ENCODE results near the gene SLIT2. TPM values are rescaled to one million over a fixed set of nuclear protein-coding genes. Genes with fewer than 3 reads are reported as not detected.

Gene SLIT2
- total and polyA plus RNA-seq, 8 donors: 0.68 to 9.1 (median 1.4) TPM

DNA sequence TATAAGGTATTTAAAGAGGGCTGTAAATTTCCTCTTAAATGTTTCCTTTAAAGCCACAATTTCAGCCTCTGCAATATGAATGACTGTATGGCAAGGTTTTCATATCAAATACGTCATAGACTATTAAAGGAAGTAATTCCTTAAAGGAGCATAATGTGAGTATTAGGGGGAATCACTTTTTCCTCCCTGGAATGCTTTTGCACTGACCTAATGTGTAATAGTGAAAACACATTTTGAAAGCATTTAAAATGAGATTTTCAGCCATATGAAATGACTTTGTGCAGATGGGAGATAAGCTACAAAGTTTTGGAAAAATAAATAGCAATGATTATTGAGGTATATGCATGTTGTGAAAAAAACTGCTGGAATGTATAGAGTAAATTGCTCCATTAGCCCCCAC is 17.6 kb downstream of the SLIT2 start:
- 68 to 76% methylated on average over 1 of the region's 1 CpG for WGBS, 2 donors
- DNase-seq (no peak), FAIRE-seq (no peak), ATAC-seq (no peak)
- Histone ChIP-seq H3K9me3 (no peaks in the 10 kb centered on the region), H3K27ac (no peak overlapping the region), H3K27me3 (no peaks in the 10 kb centered on the region), H3K36me3 (no peaks in the 10 kb centered on the region), H3K4me1 (no peaks in the 10 kb centered on the region), H3K4me3 (no peak overlapping the region)
- intact Hi-C loops (cut with DNase I): no loop called here
- TF ChIP-seq, protein P1, sequence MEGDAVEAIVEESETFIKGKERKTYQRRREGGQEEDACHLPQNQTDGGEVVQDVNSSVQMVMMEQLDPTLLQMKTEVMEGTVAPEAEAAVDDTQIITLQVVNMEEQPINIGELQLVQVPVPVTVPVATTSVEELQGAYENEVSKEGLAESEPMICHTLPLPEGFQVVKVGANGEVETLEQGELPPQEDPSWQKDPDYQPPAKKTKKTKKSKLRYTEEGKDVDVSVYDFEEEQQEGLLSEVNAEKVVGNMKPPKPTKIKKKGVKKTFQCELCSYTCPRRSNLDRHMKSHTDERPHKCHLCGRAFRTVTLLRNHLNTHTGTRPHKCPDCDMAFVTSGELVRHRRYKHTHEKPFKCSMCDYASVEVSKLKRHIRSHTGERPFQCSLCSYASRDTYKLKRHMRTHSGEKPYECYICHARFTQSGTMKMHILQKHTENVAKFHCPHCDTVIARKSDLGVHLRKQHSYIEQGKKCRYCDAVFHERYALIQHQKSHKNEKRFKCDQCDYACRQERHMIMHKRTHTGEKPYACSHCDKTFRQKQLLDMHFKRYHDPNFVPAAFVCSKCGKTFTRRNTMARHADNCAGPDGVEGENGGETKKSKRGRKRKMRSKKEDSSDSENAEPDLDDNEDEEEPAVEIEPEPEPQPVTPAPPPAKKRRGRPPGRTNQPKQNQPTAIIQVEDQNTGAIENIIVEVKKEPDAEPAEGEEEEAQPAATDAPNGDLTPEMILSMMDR (IDR thresholded peaks at IDR 0.05): no peak

- intact Hi-C loops (cut with DNase I): no loop called here
- no peaks in the 10 kb centered on the region for H3K27me3 ChIP-seq
- H3K9me3 ChIP-seq: no peaks in the 10 kb centered on the region
- no peak for FAIRE-seq
- DNase-seq: no peak
- 70 to 73% methylated on average over 3 of the region's 3 CpGs for WGBS, 2 donors
- H3K4me3 ChIP-seq: no peak overlapping the region
- no peaks in the 10 kb centered on the region for H3K36me3 ChIP-seq
- ATAC-seq: no peak
- H3K27ac ChIP-seq: no peak overlapping the region
- no peaks in the 10 kb centered on the region for H3K4me1 ChIP-seq
- TF ChIP-seq, protein P1 (IDR thresholded peaks at IDR 0.05): no peak
These were observed 20.2 kb downstream of the SLIT2 start for GRCh38 chr4:20271950-20272349.

GRCh38 chr4:20272411-20272872 is 20.7 kb downstream of the SLIT2 start:
- TF ChIP-seq, protein P1 (IDR thresholded peaks at IDR 0.05): no peak
- DNase-seq (no peak), ATAC-seq (no peak), FAIRE-seq (no peak)
- WGBS, 2 donors: 69 to 75% methylated on average over 4 of the region's 4 CpGs
- no peaks in the 10 kb centered on the region for H3K36me3 ChIP-seq
- H3K27ac ChIP-seq: no peak overlapping the region
- intact Hi-C loops (cut with DNase I): no loop called here
- H3K4me1 ChIP-seq: no peaks in the 10 kb centered on the region
- H3K9me3 ChIP-seq: no peaks in the 10 kb centered on the region
- H3K27me3 ChIP-seq: no peaks in the 10 kb centered on the region
- H3K4me3 ChIP-seq: no peak overlapping the region

DNA sequence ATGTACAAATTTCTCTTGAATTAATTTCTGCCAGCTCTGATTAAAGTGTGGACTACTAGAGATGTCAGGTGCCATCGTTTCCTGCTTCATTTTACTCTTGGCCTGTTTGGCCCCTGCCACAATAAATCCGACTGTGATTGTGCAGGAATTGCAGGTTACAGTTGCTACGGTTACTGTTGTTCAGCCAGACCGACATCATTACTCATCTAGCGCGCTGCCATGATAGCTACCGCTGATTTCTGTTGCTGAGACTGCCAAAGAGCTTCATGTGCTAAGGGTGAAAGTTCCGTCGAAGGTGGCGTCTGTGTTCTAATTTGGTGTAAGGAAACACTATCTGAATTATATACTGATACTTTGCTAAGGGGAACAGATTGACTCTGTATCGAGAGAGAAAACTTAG is 22.1 kb downstream of the SLIT2 start:
- WGBS, 2 donors: 62 to 74% methylated on average over 11 of the region's 11 CpGs
- Histone ChIP-seq H3K27ac (no peak overlapping the region), H3K4me3 (no peak overlapping the region), H3K9me3 (no peaks in the 10 kb centered on the region), H3K4me1 (no peaks in the 10 kb centered on the region), H3K36me3 (no peaks in the 10 kb centered on the region), H3K27me3 (no peaks in the 10 kb centered on the region)
- intact Hi-C loops (cut with DNase I): no loop called here
- DNase-seq (no peak), ATAC-seq (no peak), FAIRE-seq (no peak)
- TF ChIP-seq, protein P1 (IDR thresholded peaks at IDR 0.05): no peak

DNA sequence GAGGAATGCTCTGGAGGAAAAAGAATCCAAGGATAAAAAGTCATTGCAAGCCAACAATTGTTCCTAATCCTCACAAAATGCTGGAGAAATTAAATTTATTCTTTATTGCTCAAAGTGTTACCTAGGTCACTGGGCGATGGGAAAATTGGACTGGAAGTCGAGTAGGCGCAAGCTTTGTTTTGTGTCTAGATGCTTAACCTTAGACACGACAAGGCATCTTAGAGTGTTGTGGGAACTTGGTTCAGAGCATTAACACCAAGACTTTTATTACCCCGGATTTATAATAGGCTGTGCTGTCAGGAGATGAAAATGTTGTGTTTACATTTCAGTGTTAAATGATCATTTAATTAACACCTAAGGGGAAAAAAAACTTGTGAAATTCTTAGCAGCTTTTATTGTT is 25.1 kb downstream of the SLIT2 start:
- no peak overlapping the region for H3K4me3 ChIP-seq
- 61 to 62% methylated on average over 5 of the region's 5 CpGs for WGBS, 2 donors
- intact Hi-C loops (cut with DNase I): no loop called here
- no peaks in the 10 kb centered on the region for H3K4me1 ChIP-seq
- TF ChIP-seq, protein P1 (IDR thresholded peaks at IDR 0.05): no peak
- H3K9me3 ChIP-seq: no peaks in the 10 kb centered on the region
- DNase-seq: no peak
- H3K27ac ChIP-seq: no peak overlapping the region
- FAIRE-seq: no peak
- no peaks in the 10 kb centered on the region for H3K36me3 ChIP-seq
- ATAC-seq: no peak
- H3K27me3 ChIP-seq: no peaks in the 10 kb centered on the region
